Erythroblast (primary cell): Measurements from ENCODE around the gene EP400.

Experiments
- GATA1 ChIP-seq: IDR thresholded peaks from 2 replicates; pipeline ENCODE4 v1.6.1; 2011; ENCODE audit warnings: low read depth, mild to moderate bottlenecking, control low read depth, low read length, moderate library complexity
- POLR2A ChIP-seq: IDR thresholded peaks from 2 replicates; pipeline ENCODE4 v1.6.1; 2011; ENCODE audit warnings: mild to moderate bottlenecking, low read length

DNA sequence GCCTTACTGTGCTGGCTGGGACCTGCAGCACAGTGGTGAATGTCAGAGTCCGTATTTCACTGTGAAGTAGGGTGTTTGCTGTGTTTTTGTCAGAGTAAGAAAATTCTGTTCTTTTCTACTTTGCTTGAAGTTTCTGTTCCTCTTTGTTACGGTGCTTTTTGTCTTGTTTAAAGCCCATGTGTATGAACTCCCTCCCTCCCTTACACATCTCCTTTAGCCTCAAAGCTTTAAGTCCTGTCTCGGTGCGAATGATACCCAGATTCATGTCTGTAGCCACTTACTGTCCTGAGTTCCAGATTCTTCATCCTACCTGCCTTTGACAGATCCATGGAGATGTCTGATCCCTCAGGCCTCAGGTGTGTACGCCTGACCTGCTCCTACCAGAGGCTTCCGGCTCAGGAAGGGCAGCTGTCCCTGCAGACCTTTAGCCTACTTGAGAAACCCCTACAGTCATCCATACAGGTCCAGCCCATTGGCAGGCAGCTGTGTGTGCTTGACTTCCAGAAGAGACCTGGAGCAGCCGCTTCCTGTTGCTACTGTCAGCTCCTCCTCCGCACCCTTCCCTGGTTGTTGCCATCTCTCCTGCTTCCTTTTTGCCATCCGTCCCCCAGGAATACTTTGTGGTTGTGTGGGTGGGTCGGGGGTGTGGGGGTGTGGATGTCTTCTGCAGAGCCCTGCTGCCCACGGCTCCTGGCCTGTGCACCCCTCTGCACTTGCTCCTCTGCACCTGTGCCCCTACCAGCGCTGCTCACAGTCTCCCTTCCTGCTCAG, 121.5 kb downstream of the EP400 start:
- TF ChIP-seq POLR2A (no peak), GATA1 (no peak)
